HFFc6 (cell line): ENCODE measurements around the gene CTNNA1. TPM values are rescaled to one million over a fixed set of nuclear protein-coding genes. Genes with fewer than 3 reads are reported as not detected.

ENCODE experiments used
- DNase-seq: peaks from one replicate; pipeline ENCODE4 v3.0.0-alpha.2; 2018
- H3K27ac Mint-ChIP-seq: 2 replicates; pipeline ENCODE4 v1.8.0; 2020; ENCODE audit warnings: mild to moderate bottlenecking, mixed read lengths
- H3K27me3 Mint-ChIP-seq: 2 replicates; pipeline ENCODE4 v1.8.0; 2021; ENCODE audit warnings: mild to moderate bottlenecking, moderate library complexity, mixed read lengths; ENCODE audit not compliant: insufficient read depth
- H3K36me3 Mint-ChIP-seq: 2 replicates; pipeline ENCODE4 v1.8.0; 2021; ENCODE audit warnings: low read depth, mixed read lengths
- H3K4me1 Mint-ChIP-seq: 2 replicates; pipeline ENCODE4 v1.8.0; 2020; ENCODE audit warnings: low read depth, mixed read lengths
- H3K4me3 Mint-ChIP-seq: 2 replicates; pipeline ENCODE4 v1.8.0; 2020; ENCODE audit warnings: mild to moderate bottlenecking, moderate library complexity, mixed read lengths
- H3K9me3 Mint-ChIP-seq: 2 replicates; pipeline ENCODE4 v1.8.0; 2020; ENCODE audit warnings: mild to moderate bottlenecking, mixed read lengths
- CTCF ChIP-seq: fragments of 200-600 bp; sonication (generic); IDR thresholded peaks from 2 replicates; pipeline ENCODE4 v1.5.0; 2021; ENCODE audit warnings: antibody characterized with exemption, mild to moderate bottlenecking
- total RNA-seq, 6 experiments: library from RNA; stranded (reverse); fragmentation: NEBNext Ultra II Directional; extraction: Animal tissue kit (Norgen Biotek cat#: 25700); gene quantifications; 2 replicates in 1 of 6; 3 replicates in 5 of 6; pipeline ENCODE4 v1.2.3, GENCODE V29; 2021

CTNNA1 gene
- total RNA-seq, 6 experiments from 2014 or later: 282 to 342 (median 292) TPM

- no peak for TF ChIP-seq CTCF
- Mint-ChIP-seq H3K4me1 (peaks cover 65% of the 10 kb centered on the region), H3K27ac (peak overlapping the region; percentile 22)
These were observed 39.1 kb downstream of the CTNNA1 start for GRCh38 chr5:138792195-138792790.

GRCh38 chr5:138793575-138793974 lies 40.4 kb downstream of the CTNNA1 start:
- no peak for DNase-seq
- no peak overlapping the region for H3K4me3 Mint-ChIP-seq
- peaks cover 7% of the 10 kb centered on the region for H3K36me3 Mint-ChIP-seq
- no peaks in the 10 kb centered on the region for H3K9me3 Mint-ChIP-seq
- peaks cover 75% of the 10 kb centered on the region for H3K4me1 Mint-ChIP-seq
- no peak for TF ChIP-seq CTCF
- H3K27me3 Mint-ChIP-seq: no peaks in the 10 kb centered on the region; the same call in 1 of the 2 replicates
- peak overlapping the region; percentile 24 for H3K27ac Mint-ChIP-seq

More at GRCh38 chr5:138792195-138792790, 39.1 kb downstream of the CTNNA1 start:
- no peaks in the 10 kb centered on the region for H3K9me3 Mint-ChIP-seq
- H3K4me3 Mint-ChIP-seq: no peak overlapping the region
- no peaks in the 10 kb centered on the region; the same call in 1 of the 2 replicates for H3K27me3 Mint-ChIP-seq
- peaks cover 5% of the 10 kb centered on the region; the same call in 1 of the 2 replicates for H3K36me3 Mint-ChIP-seq
- DNase-seq: no peak

GRCh38 chr5:138803285-138803684 lies 50.1 kb downstream of the CTNNA1 start:
- Mint-ChIP-seq H3K4me1 (peaks cover 40% of the 10 kb centered on the region), H3K36me3 (peaks cover 36% of the 10 kb centered on the region), H3K27me3 (no peaks in the 10 kb centered on the region), H3K4me3 (no peak overlapping the region), H3K9me3 (no peaks in the 10 kb centered on the region; the same call in 1 of the 2 replicates), H3K27ac (no peak overlapping the region)
- TF ChIP-seq CTCF: no peak
- DNase-seq: no peak

- Mint-ChIP-seq H3K27ac (no peak overlapping the region), H3K36me3 (peaks cover 33% of the 10 kb centered on the region), H3K4me3 (no peak overlapping the region), H3K27me3 (no peaks in the 10 kb centered on the region), H3K4me1 (peaks cover 41% of the 10 kb centered on the region), H3K9me3 (no peaks in the 10 kb centered on the region; the same call in 1 of the 2 replicates)
- DNase-seq: no peak
- no peak for TF ChIP-seq CTCF
These were observed 50.7 kb downstream of the CTNNA1 start for GRCh38 chr5:138803935-138804334.

GRCh38 chr5:138805096-138805495 lies 51.9 kb downstream of the CTNNA1 start:
- peaks cover 22% of the 10 kb centered on the region for H3K36me3 Mint-ChIP-seq
- no peak overlapping the region for H3K4me3 Mint-ChIP-seq
- H3K4me1 Mint-ChIP-seq: peaks cover 47% of the 10 kb centered on the region
- DNase-seq: no peak
- TF ChIP-seq CTCF: no peak
- H3K27ac Mint-ChIP-seq: no peak overlapping the region
- H3K9me3 Mint-ChIP-seq: no peaks in the 10 kb centered on the region
- no peaks in the 10 kb centered on the region for H3K27me3 Mint-ChIP-seq
